MM.1S (cell line): ENCODE measurements around the gene RHOT2.

Source experiments
- EZH2 ChIP-seq: fragments of 300-600 bp; sonication (generic); optimal IDR thresholded peaks from 2 replicates; pipeline ENCODE3; 2017; ENCODE audit warnings: low read depth, mild to moderate bottlenecking, antibody characterized with exemption, low read length, mixed read lengths
- TF ChIP-seq, protein P1 (sequence below): fragments of 300-600 bp; sonication (generic); IDR thresholded peaks from 2 replicates; pipeline ENCODE4 v1.5.1; 2016; ENCODE audit warnings: antibody characterized with exemption, low read length, mixed read lengths

DNA sequence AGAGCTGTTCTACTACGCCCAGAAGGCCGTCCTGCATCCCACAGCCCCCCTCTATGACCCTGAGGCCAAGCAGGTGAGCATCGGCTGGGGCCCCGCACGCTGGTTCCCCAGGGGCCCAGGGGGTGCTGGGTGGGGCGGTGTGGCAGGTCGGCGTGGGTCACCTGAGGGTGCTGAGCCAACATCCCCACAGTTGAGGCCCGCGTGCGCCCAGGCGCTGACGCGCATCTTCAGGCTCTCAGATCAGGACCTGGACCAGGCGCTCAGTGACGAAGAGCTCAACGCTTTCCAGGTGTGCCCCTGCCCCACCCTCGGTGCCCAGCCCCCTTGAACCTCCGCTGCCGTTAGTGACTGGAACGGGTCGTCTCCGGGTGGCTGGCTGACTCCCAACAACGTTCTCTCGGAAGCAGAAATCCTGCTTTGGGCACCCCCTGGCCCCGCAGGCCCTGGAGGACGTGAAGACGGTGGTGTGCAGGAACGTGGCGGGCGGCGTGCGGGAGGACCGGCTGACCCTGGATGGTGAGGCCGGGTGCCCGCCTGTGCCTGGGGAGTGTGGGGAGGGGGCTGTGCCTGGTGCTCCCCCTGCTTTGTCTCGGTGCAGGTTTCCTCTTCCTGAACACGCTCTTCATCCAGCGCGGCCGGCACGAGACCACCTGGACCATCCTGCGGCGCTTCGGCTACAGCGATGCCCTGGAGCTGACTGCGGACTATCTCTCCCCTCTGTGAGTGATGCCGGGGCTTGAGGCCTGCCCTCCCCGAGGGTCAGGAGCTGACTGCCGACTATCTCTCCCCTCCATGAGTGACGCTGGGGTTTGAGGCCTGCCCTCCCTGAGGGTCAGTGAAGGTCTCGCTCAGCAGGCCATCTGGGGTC lies 2.8 kb downstream of the RHOT2 start:
- TF ChIP-seq, protein P1, sequence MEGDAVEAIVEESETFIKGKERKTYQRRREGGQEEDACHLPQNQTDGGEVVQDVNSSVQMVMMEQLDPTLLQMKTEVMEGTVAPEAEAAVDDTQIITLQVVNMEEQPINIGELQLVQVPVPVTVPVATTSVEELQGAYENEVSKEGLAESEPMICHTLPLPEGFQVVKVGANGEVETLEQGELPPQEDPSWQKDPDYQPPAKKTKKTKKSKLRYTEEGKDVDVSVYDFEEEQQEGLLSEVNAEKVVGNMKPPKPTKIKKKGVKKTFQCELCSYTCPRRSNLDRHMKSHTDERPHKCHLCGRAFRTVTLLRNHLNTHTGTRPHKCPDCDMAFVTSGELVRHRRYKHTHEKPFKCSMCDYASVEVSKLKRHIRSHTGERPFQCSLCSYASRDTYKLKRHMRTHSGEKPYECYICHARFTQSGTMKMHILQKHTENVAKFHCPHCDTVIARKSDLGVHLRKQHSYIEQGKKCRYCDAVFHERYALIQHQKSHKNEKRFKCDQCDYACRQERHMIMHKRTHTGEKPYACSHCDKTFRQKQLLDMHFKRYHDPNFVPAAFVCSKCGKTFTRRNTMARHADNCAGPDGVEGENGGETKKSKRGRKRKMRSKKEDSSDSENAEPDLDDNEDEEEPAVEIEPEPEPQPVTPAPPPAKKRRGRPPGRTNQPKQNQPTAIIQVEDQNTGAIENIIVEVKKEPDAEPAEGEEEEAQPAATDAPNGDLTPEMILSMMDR = no peak
- TF ChIP-seq EZH2 = no peak
